HG02884 (cell line): Measurements from ENCODE around the gene RBM12.
"Not testable (repeated sequence)": the region's sequence is repeated elsewhere in the genome, so short reads cannot be mapped to it uniquely, and the experiment has no call there.

Experiments
- ATAC-seq: cut with Tn5 transposase; IDR thresholded peaks from one replicate; pipeline ENCODE4 v1.9.1; 2021; ENCODE audit warnings: mild to moderate bottlenecking, moderate library complexity; ENCODE audit not compliant: unreplicated experiment

The RBM12 gene

DNA sequence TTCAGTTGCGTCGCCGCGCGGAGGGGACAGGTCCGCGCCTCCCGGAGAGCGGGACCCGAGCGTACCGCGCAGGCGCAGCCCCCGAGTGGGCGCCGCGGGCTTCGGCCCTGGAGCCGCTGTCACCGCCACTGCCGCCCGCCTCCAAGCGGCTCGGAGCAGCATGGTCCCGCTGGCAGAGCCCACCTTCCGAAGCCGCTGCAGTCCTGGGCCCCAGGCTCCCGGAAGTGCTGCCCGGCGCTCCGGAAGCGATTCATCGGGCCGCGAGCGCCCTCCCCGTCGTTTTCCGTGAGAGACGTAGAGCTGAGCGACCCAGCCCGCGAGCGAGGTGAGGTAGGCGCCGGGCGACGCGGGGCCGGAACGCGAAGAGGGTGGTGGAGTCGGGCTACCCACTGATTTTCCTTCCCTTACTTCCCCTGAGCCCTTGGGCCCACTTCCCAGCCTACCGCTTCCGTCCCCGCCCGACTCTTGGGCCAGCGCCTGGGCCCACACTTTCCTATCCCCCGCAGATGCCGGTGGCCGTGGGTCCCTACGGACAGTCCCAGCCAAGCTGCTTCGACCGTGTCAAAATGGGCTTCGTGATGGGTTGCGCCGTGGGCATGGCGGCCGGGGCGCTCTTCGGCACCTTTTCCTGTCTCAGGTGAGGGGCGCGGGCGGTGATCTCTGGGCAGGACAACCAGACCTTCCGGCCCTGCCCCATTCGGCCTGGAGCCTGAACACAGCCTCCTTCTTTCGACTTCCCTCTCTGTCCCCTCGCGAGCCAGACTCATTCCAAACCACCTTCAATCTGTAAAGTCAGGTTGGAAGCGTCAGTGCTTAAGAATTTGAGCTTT is 34.6 kb upstream of the RBM12 start, which contains the start of the genes NFS1 and ROMO1:
TSS of gene NFS1 (minus strand) at position 226 of the 830 bp plus-strand sequence. CDS start at position 162, 64 bp downstream.
TSS of gene ROMO1 (plus strand) at position 279 of the 830 bp plus-strand sequence. CDS start at position 507, 228 bp downstream.
- ATAC-seq: peak; percentile 79

- ATAC-seq: peak; percentile 12
These were observed 33.8 kb upstream of the RBM12 start for GRCh38 chr20:35698298-35699126.

DNA sequence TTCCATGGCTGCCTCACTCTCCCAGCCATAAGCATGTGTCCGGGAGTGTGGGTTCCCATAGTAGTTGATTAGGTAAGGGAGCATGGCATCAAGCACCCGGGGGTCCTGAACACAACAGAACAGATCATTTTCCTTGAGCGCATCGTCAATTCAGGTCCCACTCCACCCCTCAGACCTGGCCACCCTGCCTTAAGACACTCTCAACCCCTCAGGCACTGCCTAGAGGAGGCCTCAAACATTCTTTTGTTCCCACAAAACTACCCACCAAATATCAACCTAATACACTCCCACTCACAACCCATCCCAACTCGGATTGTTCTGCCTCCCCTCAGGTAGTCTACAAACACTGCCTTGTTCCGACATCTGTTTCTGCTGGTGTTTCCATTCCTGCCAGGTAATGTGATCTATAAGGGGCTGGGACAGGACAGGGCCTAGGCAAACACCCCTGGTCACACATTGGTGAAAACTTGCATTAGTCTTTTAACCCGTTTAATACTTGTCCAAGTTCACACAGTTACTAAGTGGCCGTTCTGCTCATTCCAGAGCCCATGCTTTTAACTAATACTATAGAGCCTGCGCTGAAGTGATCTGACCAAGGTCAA is 33.1 kb upstream of the RBM12 start:
- no peak for ATAC-seq

GRCh38 chr20:35695978-35696377 is 31.3 kb upstream of the RBM12 start:
- no peak for ATAC-seq

DNA sequence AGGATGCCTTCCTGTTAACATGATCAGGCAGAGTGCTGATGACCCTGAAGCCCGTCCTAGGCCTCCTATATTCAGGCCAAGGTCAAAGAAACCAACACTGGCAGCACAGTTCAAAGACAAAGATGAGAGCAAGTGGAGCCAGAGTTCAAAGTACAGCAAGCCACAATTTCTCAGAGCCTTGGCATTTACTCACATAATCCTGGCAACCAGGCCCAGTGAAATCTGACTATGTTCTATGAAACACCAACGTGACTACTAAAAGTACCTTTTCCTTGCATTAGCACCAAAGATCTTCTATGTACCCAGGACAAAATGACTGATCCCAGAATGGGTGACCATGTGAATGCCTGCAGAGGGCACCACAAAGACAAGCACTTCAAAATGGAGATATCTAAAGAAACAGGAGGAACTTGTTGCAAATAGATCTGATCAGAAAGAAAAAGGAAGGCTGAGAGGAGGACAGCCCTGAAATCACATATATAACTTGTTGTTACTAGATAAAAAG is 30.6 kb upstream of the RBM12 start:
- ATAC-seq: no peak

DNA sequence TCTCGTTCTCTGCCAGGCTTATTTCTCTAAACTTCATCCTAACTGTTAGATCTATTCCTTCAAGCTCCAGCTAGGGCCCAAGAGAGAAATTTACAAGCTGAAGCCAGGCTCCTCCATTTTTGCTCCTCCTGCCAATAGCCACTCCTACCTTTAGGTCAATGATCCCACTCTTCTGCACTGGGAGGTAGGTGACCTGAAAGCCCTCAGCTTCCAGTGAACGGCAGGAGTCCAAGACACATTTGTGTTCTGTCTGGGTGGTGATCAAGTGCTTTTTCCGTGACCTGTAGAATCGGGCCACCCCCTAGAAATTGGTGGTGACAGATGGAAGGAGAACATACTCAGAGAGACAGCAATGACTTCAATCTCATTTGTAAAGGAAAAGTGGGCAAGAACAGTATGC is 25.6 kb upstream of the RBM12 start:
- no peak for ATAC-seq

DNA sequence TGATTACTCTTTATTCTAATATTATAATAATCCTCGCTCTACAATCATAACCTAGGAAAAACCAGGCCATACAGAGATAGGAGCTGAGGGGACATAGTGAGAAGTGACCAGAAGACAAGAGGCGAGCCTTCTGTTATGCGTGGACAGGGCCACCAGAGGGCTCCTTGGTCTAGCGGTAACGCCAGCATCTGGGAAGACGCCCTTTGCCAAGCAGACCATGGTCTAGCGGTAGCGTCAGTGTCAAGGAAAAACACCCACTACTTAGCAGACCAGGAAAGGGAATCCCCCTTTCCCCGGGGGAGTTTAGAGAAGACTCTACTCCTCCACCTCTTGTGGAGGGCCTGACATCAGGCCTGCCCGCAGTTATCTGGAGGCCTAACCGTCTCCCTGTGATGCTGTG is 22.2 kb upstream of the RBM12 start:
- not testable (repeated sequence) for ATAC-seq

DNA sequence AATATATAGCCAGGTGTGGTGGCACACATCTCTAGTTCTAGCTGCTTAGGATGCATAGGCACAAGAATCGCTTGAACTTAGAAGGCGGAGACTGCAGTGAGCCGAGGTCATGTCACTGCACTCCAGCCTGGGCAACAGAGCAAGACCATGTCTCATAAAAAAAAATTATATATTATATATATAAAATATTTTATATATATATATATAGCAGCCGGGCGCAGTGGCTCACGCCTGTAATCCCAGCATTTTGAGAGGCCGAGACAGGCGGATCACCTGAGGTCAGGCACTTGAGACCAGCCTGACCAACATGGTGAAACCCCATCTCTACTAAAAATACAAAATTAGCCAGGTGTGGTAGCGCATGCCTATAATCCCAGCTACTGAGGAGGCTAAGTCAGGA is 20.7 kb upstream of the RBM12 start:
- not testable (repeated sequence) for ATAC-seq

- no peak for ATAC-seq
These were observed 17.3 kb upstream of the RBM12 start for GRCh38 chr20:35681960-35682359.

DNA sequence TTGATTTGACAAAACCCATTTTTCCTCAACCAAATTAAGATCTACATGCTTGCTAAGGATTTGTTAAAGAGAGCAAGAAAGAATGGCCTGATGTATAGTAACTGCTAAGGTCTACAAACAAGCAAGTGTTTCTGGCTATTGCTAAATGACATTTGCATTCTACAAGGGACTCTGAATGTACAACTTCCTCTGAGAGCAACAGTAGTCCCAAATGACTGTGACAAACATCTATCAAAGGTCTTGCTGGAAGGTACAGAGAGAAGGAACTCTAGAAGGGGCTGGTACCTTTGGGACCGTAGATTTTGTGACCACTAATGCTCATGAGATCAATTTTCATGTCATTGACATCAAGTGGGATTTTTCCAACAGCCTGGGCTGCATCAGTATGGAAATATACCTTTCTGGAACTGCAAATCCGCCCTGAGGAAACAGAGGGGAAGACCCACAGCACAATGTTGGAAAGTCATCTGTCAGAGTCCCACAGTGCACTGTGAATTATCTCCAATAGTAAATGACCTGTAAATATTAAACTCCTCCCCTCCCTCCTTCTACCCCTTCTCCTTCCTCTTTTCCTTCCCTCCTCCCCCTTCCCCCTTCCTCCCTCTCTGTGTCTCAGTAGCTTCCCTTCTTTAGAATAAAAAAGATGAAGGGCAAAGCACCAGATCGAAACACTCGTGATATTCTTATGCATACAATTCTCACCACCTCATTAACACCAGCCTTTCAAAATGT is 15.9 kb upstream of the RBM12 start:
- no peak for ATAC-seq

GRCh38 chr20:35674921-35675320 is 10.2 kb upstream of the RBM12 start:
- ATAC-seq: no peak

GRCh38 chr20:35673884-35674283 is 9.2 kb upstream of the RBM12 start:
- ATAC-seq: no peak

- ATAC-seq: no peak
These were observed 5.0 kb upstream of the RBM12 start for GRCh38 chr20:35669681-35670080.

GRCh38 chr20:35669221-35669620 is 4.5 kb upstream of the RBM12 start:
- no peak for ATAC-seq

DNA sequence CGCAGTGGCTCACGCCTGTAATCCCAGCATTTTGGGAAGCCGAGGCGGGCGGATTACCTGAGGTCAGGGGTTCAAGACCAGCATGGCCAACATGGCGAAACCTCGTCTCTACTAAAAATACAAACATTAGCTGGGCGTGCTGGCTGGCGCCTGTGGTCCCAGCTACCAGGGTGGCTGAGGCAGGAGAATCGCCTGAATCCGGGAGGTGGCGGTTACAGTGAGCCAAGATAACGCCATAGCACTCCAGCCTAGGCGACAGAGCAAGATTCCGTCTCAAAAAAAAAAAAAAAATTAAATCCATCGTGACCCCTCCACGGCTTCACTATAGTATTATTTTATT is 1.2 kb upstream of the RBM12 start:
- no peak for ATAC-seq

- peak; percentile 26 for ATAC-seq
These were observed 909 bp downstream of the RBM12 start for GRCh38 chr20:35663516-35664465.

DNA sequence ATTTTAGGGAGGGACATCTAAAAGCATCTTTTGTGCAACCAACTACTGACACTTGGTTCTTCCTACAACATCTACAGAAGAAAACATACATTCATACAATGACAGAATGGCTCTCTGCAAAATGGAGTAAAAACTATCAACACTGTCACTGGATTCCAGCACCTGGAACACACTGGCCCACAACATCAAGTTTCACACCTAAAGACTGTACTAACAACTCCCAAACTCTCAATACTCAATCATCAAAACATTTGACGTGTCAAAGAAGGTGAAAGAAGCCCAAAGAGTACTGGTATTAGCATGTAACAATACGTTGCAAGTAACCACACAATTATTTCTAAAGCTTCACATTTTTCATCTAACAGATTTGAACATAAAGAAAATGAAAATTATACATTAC is 2.1 kb downstream of the RBM12 start:
- ATAC-seq: no peak

GRCh38 chr20:35661908-35662307 is 2.8 kb downstream of the RBM12 start:
- no peak for ATAC-seq

- no peak for ATAC-seq
These were observed 3.6 kb downstream of the RBM12 start for GRCh38 chr20:35661053-35661452.
